HL-60/S4 (cell line): ENCODE data around the gene WSCD1.

ENCODE experiments used
- in situ Hi-C: fragments of 300-500 bp; cut with MboI; formaldehyde crosslinking; loops from 2 replicates; pipeline ENCODE4 v1.14.3; 2022; ENCODE audit warnings: low sequenced_read_pairs

Gene WSCD1

GRCh38 chr17:6057562-6057961, 12.6 kb upstream of the WSCD1 start:
- in situ Hi-C loops = no loop called here

DNA sequence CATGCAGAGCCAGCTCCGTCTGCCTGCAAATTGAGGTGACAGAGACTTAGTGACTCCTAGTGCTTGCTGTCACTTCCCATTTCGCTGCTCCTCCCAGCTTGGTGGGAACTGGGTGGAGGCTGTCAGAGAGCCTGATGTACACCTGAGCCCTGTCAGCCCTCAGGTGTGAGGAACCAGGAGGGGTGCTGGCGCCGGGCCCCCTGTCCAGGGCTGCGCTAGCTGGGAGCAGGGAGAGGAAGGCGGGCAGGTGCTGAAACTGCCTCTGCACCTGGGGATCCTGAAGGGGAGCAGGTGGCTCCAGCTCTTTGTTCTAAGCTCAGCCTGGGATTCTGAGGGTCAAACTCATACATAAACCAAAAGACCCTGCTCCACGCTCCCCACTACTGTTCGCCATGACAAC, 10.8 kb upstream of the WSCD1 start:
- in situ Hi-C loops = no loop called here

GRCh38 chr17:6061290-6061689, 8.9 kb upstream of the WSCD1 start:
- in situ Hi-C loops = no loop called here

GRCh38 chr17:6064868-6065267, 5.3 kb upstream of the WSCD1 start:
- in situ Hi-C loops = no loop called here

- in situ Hi-C loops = no loop called here
Observed at GRCh38 chr17:6065351-6065750, 4.8 kb upstream of the WSCD1 start.

DNA sequence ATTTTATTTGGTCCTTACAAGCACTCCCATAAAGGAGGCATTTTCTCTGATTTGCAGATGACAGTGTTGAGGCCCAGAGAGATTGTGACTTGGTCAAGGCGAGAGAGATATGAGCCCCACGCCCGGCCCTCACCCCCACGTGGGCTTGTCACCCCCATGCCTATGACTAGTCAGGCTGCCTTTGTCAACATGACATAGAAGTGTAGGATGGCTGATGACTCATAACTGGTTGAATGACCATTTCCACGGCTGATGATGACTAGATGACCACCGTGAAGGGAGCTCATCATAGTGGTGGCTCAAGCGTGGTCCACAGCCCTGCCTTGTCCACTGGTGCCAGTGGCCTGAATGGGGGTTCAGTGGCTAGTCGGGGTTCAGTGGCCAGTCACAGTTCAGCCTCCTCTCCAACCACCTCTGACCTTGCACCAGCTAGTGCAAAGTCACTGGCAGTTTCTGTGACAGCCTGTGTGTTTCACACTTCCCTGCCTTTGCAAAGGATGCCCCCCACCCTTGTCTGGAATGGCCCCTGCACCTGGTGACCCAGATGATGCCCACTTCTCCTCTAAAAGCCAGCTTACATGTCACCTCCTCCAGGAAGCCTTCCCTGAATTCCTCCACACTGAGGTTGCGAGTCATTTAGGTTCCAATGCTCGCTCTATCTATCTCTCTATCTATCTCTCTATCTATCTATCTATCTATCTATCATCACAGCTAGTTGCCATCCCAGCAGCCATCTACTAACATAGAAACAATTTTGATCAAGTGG, 3.8 kb upstream of the WSCD1 start:
- in situ Hi-C loops = no loop called here

- in situ Hi-C loops = no loop called here
Observed at GRCh38 chr17:6067060-6067459, 3.1 kb upstream of the WSCD1 start.

DNA sequence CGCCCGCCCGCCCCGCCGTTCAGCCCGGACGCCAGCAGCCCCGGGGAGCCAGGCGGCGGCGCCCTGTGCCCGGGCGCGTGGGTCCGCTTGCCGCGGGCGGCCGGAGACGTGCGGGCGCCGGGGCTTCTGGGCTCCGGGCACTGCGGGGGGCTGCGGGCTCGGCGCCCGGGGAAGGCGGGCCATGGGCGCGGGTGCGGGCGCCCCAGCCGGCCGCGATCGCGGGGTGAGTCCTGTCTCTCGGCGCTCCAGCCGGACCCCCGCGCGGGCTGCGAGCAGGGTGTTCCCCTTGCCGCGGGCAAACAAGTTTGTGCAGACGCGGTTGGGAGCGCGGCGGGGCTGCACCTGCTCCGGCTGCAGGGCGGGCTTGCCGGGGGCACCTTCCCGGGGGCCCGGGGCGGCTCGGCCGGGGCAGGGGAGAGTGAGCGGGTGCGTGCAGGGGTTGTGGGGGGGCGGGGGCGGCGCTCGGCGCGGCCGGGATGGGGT, 292 bp downstream of the WSCD1 start:
- in situ Hi-C loops = no loop called here

- in situ Hi-C loops = no loop called here
Observed at GRCh38 chr17:6070913-6071511, 833 bp downstream of the WSCD1 start.

DNA sequence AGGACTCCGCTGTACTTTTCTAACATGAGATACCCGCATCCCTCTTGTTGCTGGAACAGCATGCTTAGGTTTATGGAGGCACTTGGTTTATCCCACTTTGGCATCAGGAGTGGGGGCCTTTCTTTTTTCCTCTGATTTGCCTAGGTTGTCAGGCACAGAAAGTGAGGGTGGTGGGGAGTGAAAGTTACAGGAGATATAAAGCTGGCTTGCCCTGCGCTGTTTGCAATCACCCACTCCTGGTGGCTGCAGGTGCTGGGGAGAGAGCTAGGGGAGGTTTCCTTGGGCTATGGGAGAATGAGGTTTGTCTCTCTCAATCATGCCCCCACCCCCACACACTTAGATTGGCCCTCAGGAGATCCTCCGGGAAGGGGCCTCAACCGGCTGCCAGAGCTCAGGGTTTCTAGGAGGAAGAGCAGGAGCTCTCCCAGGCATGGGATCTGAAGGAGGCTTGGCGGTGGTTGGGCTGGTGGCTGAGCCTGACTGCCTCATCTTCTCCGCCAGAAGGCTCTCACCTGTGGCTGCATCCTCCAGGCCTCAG, 1.4 kb downstream of the WSCD1 start:
- in situ Hi-C loops = no loop called here

DNA sequence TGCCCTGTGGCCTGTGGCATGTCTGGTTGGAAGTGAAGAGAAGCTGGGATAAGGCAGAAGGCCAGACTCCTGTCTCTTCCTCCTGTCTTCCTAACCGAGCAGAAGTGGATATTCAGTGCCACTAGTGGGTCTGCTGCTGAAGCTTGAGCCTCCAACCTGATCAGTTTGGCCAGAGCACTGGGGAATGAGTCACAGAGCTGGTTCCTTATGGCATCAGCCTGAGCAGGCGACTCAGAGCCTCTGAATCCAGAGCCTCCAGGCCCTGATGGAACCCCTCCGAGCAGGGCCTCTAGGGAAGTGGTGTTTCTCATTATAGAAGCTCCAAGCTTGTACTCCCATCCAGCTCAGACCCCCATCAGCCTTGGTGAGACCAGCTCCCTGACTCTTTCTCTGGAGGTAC, 2.0 kb downstream of the WSCD1 start:
- in situ Hi-C loops = no loop called here

- in situ Hi-C loops = no loop called here
Observed at GRCh38 chr17:6072611-6073010, 2.4 kb downstream of the WSCD1 start.

- in situ Hi-C loops = no loop called here
Observed at GRCh38 chr17:6073620-6074019, 3.4 kb downstream of the WSCD1 start.

- in situ Hi-C loops = no loop called here
Observed at GRCh38 chr17:6075050-6075449, 4.9 kb downstream of the WSCD1 start.

GRCh38 chr17:6075845-6076244, 5.7 kb downstream of the WSCD1 start:
- in situ Hi-C loops = no loop called here

DNA sequence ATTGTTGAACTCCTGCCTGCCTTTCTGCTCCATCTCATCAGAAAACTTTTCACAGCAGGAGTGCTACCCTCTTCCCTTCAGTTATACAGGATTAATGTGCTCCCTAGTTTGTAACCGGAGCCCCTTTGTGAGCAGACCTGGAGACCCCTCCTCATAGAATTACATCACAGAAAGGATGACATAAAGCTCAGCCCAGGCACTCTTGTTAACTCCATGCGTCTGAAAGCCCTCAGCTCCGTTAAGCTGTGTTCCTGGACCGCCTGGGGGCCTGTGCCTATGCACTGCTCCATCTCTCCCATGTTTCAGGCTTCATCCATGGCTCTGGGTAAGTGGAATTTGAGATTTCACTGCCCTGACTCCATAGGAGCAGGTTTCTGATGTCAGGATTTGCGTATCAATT, 7.6 kb downstream of the WSCD1 start:
- in situ Hi-C loops = no loop called here

DNA sequence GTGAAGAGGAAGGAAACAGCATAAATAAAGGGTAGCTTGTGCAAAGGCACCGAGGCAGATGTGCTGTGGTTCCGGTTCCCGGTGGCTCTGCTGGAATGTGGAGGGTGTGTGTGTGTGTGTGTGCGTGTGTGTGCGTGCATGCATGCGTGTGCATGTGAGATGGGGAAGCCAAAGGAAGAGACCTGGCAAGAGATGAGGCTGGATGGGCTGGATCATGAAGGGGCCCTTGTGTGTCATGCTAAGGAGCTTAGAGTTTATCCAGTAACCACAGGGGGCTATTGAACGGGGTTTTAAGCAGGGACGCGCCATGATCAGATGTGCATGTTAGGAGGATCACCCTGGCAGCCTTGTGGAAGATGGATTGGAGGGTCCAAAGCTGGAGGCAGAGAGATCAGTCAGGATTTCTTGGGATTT, 8.3 kb downstream of the WSCD1 start:
- in situ Hi-C loops = no loop called here

DNA sequence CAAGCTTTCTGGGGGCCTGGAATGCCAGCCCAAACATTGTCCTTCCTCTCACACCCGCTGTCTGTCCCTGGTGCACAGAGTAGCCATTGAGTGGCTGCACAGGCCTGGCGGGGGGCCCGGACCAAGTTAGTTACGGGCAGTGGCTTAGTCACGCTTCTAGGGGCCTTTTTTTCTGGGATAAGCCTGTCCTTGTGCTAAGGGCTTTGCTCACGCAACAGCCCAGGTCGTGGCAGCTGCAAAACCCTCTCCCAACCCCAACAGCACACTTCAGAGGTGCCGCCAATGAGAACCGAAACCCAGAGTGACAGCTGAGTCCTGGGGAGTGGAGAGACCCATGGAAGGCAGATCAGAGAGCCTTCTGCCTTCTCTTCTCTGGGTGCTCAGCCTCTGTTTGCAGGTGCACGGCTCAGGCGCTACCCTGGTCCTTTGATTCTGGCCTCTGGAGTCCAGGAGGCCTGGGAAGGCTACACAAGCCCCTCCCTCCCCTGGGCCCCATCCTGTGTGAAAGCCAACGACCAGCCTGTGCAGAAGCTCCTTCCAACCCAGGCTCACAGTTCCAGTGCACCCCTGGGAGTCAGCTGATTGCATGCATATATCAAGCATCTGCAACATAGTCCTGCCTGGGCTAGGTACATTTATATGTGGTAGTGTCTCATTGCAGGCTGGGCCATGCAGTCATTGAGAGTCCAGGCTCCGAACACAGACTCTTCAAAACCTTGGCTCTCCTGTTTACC, 9.1 kb downstream of the WSCD1 start:
- in situ Hi-C loops = no loop called here

GRCh38 chr17:6079960-6080359, 9.8 kb downstream of the WSCD1 start:
- in situ Hi-C loops = no loop called here

DNA sequence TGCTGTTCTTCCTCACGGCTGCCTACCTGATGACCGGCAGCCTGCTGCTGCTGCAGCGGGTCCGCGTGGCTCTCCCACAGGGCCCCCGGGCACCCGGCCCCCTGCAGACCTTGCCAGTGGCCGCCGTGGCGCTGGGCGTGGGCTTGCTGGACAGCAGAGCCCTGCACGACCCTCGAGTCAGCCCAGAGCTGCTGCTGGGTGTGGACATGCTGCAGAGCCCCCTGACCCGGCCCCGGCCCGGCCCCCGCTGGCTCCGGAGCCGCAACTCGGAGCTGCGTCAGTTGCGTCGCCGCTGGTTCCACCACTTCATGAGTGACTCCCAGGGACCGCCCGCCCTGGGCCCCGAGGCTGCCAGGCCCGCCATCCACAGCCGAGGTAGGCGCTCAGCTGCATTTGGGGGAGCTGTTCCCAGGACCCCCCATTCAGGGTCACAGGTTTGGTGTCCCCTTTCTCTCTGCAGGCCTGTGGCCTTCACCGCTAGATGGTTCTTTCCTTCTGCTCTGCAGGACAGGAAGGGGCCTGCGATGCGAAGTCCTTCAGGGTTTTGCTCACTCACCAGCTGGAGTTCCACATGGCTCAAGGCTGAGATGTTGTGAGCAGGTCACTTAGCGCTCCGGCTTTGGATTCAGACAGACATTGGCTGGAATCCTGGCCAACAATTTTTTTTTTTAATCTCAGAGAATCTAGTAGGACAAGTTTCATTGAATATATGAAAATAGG, 10.7 kb downstream of the WSCD1 start:
- in situ Hi-C loops = no loop called here

DNA sequence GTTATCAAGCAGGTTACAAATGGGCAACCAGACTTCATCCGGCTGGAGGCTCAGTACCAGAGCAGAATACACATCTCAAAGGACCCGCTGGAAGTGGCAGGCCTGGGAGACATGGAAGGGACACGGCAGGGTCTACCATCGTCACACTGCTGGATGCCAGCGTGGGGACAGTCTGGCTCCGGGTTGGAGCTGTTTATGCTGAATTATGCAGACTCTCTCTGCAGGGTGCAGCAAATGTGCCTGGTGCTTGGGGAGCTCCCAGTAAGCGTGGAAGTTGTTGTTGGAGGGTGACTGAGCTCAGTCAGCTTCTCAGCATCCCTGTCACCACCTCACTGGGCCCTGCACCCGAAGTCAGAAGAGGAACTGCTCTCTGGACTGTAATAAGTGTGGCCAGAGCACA, 12.2 kb downstream of the WSCD1 start:
- in situ Hi-C loops = no loop called here
